GM18526 (cell line): ENCODE results near the gene NKX3-2.

Experiments used
- POLR2A ChIP-seq: IDR thresholded peaks from 3 replicates; pipeline ENCODE4 v1.6.1; 2011; ENCODE audit not compliant: insufficient read length; ENCODE audit errors: extremely low read depth

Gene NKX3-2

GRCh38 chr4:13548059-13548983 lies 4.0 kb upstream of the NKX3-2 start:
- TF ChIP-seq POLR2A, result no peak

- TF ChIP-seq POLR2A, result no peak
These were observed 3.3 kb upstream of the NKX3-2 start for GRCh38 chr4:13547485-13548041.

GRCh38 chr4:13546941-13547484 lies 2.7 kb upstream of the NKX3-2 start:
- no peak for TF ChIP-seq POLR2A

GRCh38 chr4:13546142-13546940 lies 2.0 kb upstream of the NKX3-2 start:
- TF ChIP-seq POLR2A, result no peak

- no peak for TF ChIP-seq POLR2A
These were observed 1.1 kb upstream of the NKX3-2 start for GRCh38 chr4:13545394-13545808.

- TF ChIP-seq POLR2A, result no peak
These were observed 492 bp upstream of the NKX3-2 start for GRCh38 chr4:13544606-13545393.

GRCh38 chr4:13543032-13543838 lies 1.1 kb downstream of the NKX3-2 start:
- TF ChIP-seq POLR2A, result no peak

- no peak for TF ChIP-seq POLR2A
These were observed 1.7 kb downstream of the NKX3-2 start for GRCh38 chr4:13542577-13543031.

- no peak for TF ChIP-seq POLR2A
These were observed 2.4 kb downstream of the NKX3-2 start for GRCh38 chr4:13541720-13542576.

GRCh38 chr4:13541176-13541604 lies 3.1 kb downstream of the NKX3-2 start:
- no peak for TF ChIP-seq POLR2A

GRCh38 chr4:13540446-13541175 lies 3.7 kb downstream of the NKX3-2 start:
- TF ChIP-seq POLR2A, result no peak
